Activated CD4-positive, alpha-beta T cell treated with anti-CD3 and anti-CD28 coated beads, Interleukin-2, amount 10 ng/mL, durations not matched to agents 24 days and 14 days (primary cell): ENCODE results near the gene GMDS. TPM values are rescaled to one million over a fixed set of nuclear protein-coding genes. Genes with fewer than 3 reads are reported as not detected.
"Not testable (repeated sequence)": the region's sequence is repeated elsewhere in the genome, so short reads cannot be mapped to it uniquely, and the experiment has no call there.

ENCODE experiments used
- DNase-seq: peaks from one replicate; pipeline ENCODE4 v3.0.0; 2022
- H3K27ac Mint-ChIP-seq: one replicate; pipeline ENCODE4 v1.8.0; 2022; ENCODE audit warnings: mild to moderate bottlenecking, mixed read lengths
- H3K27me3 Mint-ChIP-seq: one replicate; pipeline ENCODE4 v1.8.0; 2022; ENCODE audit warnings: mixed read lengths
- H3K36me3 Mint-ChIP-seq: one replicate; pipeline ENCODE4 v1.8.0; 2022; ENCODE audit warnings: low read depth, mild to moderate bottlenecking, mixed read lengths
- H3K4me1 Mint-ChIP-seq: one replicate; pipeline ENCODE4 v1.8.0; 2021; ENCODE audit warnings: mixed read lengths
- H3K4me3 Mint-ChIP-seq: one replicate; pipeline ENCODE4 v1.8.0; 2022; ENCODE audit warnings: mild to moderate bottlenecking, moderate library complexity, mixed read lengths
- H3K9me3 Mint-ChIP-seq: one replicate; pipeline ENCODE4 v1.8.0; 2021; ENCODE audit warnings: mixed read lengths
- intact Hi-C: fragments of 100-400 bp; cut with micrococcal nuclease; formaldehyde crosslinking; loops from one replicate; pipeline ENCODE4 v1.15.1; 2023
- total RNA-seq: library from RNA; stranded (reverse); gene quantifications from 2 replicates; pipeline ENCODE4 v1.2.3, GENCODE V29; 2022

Gene GMDS
- total RNA-seq, 1 donor from 2014 or later: 47.4 TPM

- H3K36me3 Mint-ChIP-seq, H3K27me3 Mint-ChIP-seq, DNase-seq, intact Hi-C loops, H3K4me3 Mint-ChIP-seq, H3K27ac Mint-ChIP-seq, H3K4me1 Mint-ChIP-seq: not testable (repeated sequence)
- peaks cover 18% of the 10 kb centered on the region for H3K9me3 Mint-ChIP-seq
Observed at GRCh38 chr6:1751063-1751462, 494.3 kb downstream of the GMDS start.

- DNase-seq: no peak
- Mint-ChIP-seq H3K9me3 (peaks cover 18% of the 10 kb centered on the region), H3K4me1 (no peaks in the 10 kb centered on the region), H3K36me3 (no peaks in the 10 kb centered on the region), H3K27me3 (no peaks in the 10 kb centered on the region), H3K27ac (no peak overlapping the region), H3K4me3 (no peak overlapping the region)
- intact Hi-C loops: no loop called here
Observed at GRCh38 chr6:1749041-1749440, 496.4 kb downstream of the GMDS start.

DNA sequence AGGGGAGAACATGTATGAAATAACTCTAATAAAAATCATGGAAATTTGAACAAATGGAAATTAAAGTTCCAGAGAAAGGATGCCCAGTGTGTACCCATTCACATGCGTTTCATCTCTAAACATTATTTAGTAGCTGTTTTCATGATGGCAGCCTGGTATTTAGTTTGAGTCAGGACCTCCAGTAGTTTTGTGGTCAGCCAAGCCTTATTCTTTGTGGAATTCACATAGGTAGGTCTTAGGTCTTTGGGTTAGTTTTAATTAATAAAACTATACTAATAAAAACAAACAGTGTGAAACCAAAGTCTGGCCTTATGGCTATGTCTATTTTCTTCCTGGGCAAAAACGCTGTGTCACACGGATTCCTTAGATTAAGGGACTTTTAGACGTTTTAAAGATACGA is 497.9 kb downstream of the GMDS start:
- Mint-ChIP-seq H3K4me1 (no peaks in the 10 kb centered on the region), H3K27ac (no peak overlapping the region), H3K27me3 (no peaks in the 10 kb centered on the region), H3K9me3 (peaks cover 9% of the 10 kb centered on the region), H3K36me3 (no peaks in the 10 kb centered on the region), H3K4me3 (no peak overlapping the region)
- DNase-seq: no peak
- intact Hi-C loops: no loop called here

DNA sequence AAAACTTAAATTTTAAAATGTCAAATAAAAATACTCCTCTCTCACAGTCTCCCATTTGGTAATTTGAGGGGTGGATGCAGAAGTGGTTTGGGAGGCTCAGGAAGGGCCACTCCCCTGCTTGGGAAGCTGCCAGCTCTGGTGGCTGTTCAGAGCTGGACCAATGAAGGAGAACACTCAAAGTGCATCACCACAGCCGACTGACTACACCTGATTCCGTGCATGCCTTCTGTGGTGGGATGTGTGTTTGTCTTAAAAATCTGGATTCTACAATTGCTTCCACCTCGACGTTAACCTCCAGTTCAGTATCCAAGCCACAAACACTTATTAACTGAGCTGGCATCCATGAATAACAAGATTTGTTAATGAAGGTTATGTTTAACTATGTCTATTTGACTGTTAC is 498.4 kb downstream of the GMDS start:
- DNase-seq: no peak
- no peaks in the 10 kb centered on the region for H3K4me1 Mint-ChIP-seq
- H3K27me3 Mint-ChIP-seq: no peaks in the 10 kb centered on the region
- intact Hi-C loops: no loop called here
- H3K9me3 Mint-ChIP-seq: peaks cover 5% of the 10 kb centered on the region
- no peak overlapping the region for H3K27ac Mint-ChIP-seq
- no peak overlapping the region for H3K4me3 Mint-ChIP-seq
- no peaks in the 10 kb centered on the region for H3K36me3 Mint-ChIP-seq

GRCh38 chr6:1745814-1746213 is 499.6 kb downstream of the GMDS start:
- H3K9me3 Mint-ChIP-seq: no peaks in the 10 kb centered on the region
- no peaks in the 10 kb centered on the region for H3K36me3 Mint-ChIP-seq
- no peaks in the 10 kb centered on the region for H3K4me1 Mint-ChIP-seq
- H3K27ac Mint-ChIP-seq: no peak overlapping the region
- no peaks in the 10 kb centered on the region for H3K27me3 Mint-ChIP-seq
- DNase-seq: no peak
- intact Hi-C loops: no loop called here
- H3K4me3 Mint-ChIP-seq: no peak overlapping the region

- no peak overlapping the region for H3K27ac Mint-ChIP-seq
- DNase-seq: no peak
- no peaks in the 10 kb centered on the region for H3K27me3 Mint-ChIP-seq
- no peaks in the 10 kb centered on the region for H3K36me3 Mint-ChIP-seq
- no peak overlapping the region for H3K4me3 Mint-ChIP-seq
- intact Hi-C loops: no loop called here
- H3K9me3 Mint-ChIP-seq: no peaks in the 10 kb centered on the region
- H3K4me1 Mint-ChIP-seq: no peaks in the 10 kb centered on the region
Observed at GRCh38 chr6:1744543-1744942, 500.9 kb downstream of the GMDS start.

DNA sequence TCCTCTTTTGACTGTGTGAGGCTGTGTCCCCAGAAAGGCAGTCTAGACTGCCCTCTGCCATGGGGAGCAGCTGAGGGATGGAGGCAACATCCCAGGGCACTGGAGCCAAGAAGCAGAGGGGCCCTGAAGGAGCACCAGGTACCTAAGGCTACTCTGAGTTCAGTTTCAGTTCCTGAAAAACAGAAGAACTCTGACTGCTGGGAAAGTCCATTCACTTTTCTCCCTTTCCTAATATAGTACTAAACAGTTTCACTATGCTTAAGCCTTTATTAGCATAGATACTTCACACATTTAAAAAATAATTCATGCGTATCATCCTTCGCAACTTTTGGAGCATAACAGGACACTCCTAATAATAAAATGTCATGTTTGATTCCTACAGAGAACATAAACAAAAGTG is 505.7 kb downstream of the GMDS start:
- intact Hi-C loops: no loop called here
- Mint-ChIP-seq H3K27ac (no peak overlapping the region), H3K4me3 (no peak overlapping the region)

GRCh38 chr6:1739220-1739619 is 506.2 kb downstream of the GMDS start:
- no peaks in the 10 kb centered on the region for H3K9me3 Mint-ChIP-seq
- H3K27ac Mint-ChIP-seq: no peak overlapping the region
- intact Hi-C loops: no loop called here
- H3K36me3 Mint-ChIP-seq: no peaks in the 10 kb centered on the region
- DNase-seq: no peak
- H3K4me3 Mint-ChIP-seq: no peak overlapping the region
- H3K4me1 Mint-ChIP-seq: no peaks in the 10 kb centered on the region
- no peaks in the 10 kb centered on the region for H3K27me3 Mint-ChIP-seq

More for the DNA sequence above, 505.7 kb downstream of the GMDS start:
- Mint-ChIP-seq H3K4me1 (no peaks in the 10 kb centered on the region), H3K27me3 (no peaks in the 10 kb centered on the region), H3K9me3 (no peaks in the 10 kb centered on the region), H3K36me3 (no peaks in the 10 kb centered on the region)
- no peak for DNase-seq

- Mint-ChIP-seq H3K4me3 (no peak overlapping the region), H3K27me3 (no peaks in the 10 kb centered on the region), H3K9me3 (no peaks in the 10 kb centered on the region), H3K36me3 (no peaks in the 10 kb centered on the region), H3K4me1 (no peaks in the 10 kb centered on the region), H3K27ac (no peak overlapping the region)
- DNase-seq: no peak
- intact Hi-C loops: no loop called here
Observed at GRCh38 chr6:1738558-1739081, 506.8 kb downstream of the GMDS start.

GRCh38 chr6:1737463-1738311 is 507.7 kb downstream of the GMDS start:
- H3K4me1 Mint-ChIP-seq: no peaks in the 10 kb centered on the region
- no peak overlapping the region for H3K4me3 Mint-ChIP-seq
- intact Hi-C loops: no loop called here
- H3K9me3 Mint-ChIP-seq: no peaks in the 10 kb centered on the region
- DNase-seq: no peak
- H3K27me3 Mint-ChIP-seq: no peaks in the 10 kb centered on the region
- H3K27ac Mint-ChIP-seq: no peak overlapping the region
- H3K36me3 Mint-ChIP-seq: no peaks in the 10 kb centered on the region

GRCh38 chr6:1736346-1737105 is 508.9 kb downstream of the GMDS start:
- Mint-ChIP-seq H3K36me3 (no peaks in the 10 kb centered on the region), H3K27ac (no peak overlapping the region)
- intact Hi-C loops: no loop called here

DNA sequence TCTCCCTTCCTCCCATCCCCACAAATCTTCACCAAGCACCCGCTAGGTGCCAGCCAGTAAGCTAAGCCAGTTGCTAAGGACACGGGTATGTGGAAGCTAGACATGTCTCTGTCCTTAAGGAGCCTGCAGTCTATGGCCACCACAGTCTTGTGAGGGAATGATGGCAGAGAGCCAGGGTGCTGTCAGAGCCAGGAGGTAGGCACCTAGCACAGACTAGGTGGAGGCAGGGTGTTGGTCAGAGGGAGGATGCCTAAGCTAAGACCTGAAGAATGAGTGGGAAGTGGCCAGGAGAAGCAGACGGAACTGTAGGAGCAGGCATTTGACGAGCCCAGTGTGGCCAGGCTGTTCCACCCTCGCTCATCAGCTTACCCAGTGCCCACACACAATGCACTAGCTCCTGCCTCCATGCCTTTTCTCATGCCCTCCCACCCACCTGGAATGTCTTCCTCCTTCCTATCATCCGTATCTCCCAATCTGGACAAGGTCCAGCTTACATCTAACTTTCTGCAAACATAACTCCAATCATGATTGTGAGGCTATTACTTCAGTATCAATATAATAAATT is 510.1 kb downstream of the GMDS start:
- Mint-ChIP-seq H3K4me1 (no peaks in the 10 kb centered on the region), H3K27ac (no peak overlapping the region), H3K27me3 (no peaks in the 10 kb centered on the region), H3K9me3 (peaks cover 4% of the 10 kb centered on the region), H3K36me3 (no peaks in the 10 kb centered on the region), H3K4me3 (no peak overlapping the region)
- intact Hi-C loops: no loop called here
- DNase-seq: no peak

More at GRCh38 chr6:1736346-1737105, 508.9 kb downstream of the GMDS start:
- Mint-ChIP-seq H3K4me3 (no peak overlapping the region), H3K4me1 (no peaks in the 10 kb centered on the region), H3K27me3 (no peaks in the 10 kb centered on the region), H3K9me3 (no peaks in the 10 kb centered on the region)
- DNase-seq: no peak

DNA sequence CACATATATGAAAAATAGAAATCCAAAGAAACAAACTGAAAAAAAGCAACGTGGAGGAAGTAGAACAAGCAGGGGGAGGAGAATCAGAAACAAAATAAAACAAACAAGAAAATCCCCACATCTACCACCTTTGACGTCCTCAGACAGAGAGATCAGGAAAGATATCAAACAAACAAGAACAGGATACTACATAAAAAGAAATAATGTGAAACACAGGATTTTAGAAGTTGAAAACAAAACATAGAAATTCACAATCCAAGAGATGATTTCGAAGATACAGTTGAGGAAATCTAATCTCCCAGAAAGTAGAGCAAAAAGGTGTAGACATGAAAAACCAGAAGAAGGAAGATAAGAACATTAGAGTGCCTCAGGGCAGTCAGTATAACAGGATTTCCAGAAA is 514.5 kb downstream of the GMDS start:
- H3K36me3 Mint-ChIP-seq: no peaks in the 10 kb centered on the region
- peaks cover 4% of the 10 kb centered on the region for H3K9me3 Mint-ChIP-seq
- H3K27ac Mint-ChIP-seq: no peak overlapping the region
- H3K4me1 Mint-ChIP-seq: no peaks in the 10 kb centered on the region
- H3K4me3 Mint-ChIP-seq: no peak overlapping the region
- intact Hi-C loops: no loop called here
- no peak for DNase-seq
- no peaks in the 10 kb centered on the region for H3K27me3 Mint-ChIP-seq

DNA sequence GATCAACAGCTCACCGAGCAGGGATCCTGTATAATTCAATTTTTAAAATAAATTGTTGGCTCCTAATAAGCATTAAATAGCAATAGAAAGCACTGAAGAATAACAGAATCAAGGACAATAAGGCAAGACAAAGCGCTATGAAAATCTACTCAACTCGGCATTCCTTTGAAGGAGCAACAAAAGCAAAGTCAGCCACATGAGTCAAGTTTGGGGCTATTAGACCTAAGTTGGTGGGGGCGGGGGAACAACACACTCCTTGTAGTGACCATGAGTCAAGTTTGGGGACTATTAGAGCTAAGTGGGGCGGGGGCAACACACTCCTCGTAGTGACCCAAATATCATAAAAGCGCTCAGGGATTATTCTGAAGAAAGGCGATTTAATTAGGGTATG is 515.7 kb downstream of the GMDS start:
- intact Hi-C loops: no loop called here
- Mint-ChIP-seq H3K4me1 (no peaks in the 10 kb centered on the region), H3K4me3 (no peak overlapping the region), H3K27me3 (no peaks in the 10 kb centered on the region), H3K9me3 (peaks cover 4% of the 10 kb centered on the region), H3K36me3 (no peaks in the 10 kb centered on the region), H3K27ac (no peak overlapping the region)
- DNase-seq: no peak
